Measurements from ENCODE around the gene ABT1.

Gene ABT1

DNA sequence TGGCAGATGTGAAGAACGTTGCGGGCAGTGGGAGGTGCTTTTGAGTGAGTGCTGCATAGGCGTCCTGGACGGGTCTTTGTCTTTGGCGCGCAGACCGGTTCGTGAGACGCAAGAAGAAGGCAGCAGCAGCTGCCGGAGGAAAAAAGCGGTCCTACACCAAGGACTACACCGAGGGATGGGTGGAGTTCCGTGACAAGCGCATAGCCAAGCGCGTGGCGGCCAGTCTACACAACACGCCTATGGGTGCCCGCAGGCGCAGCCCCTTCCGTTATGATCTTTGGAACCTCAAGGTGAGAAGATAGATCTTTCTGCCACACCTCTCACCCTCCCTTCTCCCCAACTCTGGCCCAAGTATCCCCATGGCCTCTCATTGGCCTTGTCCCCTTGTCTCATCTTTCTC lies 1.1 kb downstream of the ABT1 start:
- TF ChIP-seq EZH2 (optimal IDR thresholded peaks at IDR 0.05; ENCODE audit: low read depth, low read length): no peak
- TF ChIP-seq EZH2phosphoT487 (IDR thresholded peaks at IDR 0.05; ENCODE audit: low read length): no peak
- TF ChIP-seq, protein P1, sequence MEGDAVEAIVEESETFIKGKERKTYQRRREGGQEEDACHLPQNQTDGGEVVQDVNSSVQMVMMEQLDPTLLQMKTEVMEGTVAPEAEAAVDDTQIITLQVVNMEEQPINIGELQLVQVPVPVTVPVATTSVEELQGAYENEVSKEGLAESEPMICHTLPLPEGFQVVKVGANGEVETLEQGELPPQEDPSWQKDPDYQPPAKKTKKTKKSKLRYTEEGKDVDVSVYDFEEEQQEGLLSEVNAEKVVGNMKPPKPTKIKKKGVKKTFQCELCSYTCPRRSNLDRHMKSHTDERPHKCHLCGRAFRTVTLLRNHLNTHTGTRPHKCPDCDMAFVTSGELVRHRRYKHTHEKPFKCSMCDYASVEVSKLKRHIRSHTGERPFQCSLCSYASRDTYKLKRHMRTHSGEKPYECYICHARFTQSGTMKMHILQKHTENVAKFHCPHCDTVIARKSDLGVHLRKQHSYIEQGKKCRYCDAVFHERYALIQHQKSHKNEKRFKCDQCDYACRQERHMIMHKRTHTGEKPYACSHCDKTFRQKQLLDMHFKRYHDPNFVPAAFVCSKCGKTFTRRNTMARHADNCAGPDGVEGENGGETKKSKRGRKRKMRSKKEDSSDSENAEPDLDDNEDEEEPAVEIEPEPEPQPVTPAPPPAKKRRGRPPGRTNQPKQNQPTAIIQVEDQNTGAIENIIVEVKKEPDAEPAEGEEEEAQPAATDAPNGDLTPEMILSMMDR (IDR thresholded peaks at IDR 0.05; ENCODE audit: low read length): no peak
- Histone ChIP-seq H3K4me2 (ENCODE audit: low read depth, low read length) (peak overlapping the region; percentile 90), H3K4me3 (ENCODE audit: low read length) (peak overlapping the region; percentile 100), H3K9me2 (replicated peaks; ENCODE audit: insufficient read depth, low read length) (no peaks in the 10 kb centered on the region), H3K36me3 (replicated peaks; ENCODE audit: insufficient read depth, low read length) (peaks cover 3% of the 10 kb centered on the region; the same call in 1 of the 2 replicates), H3F3A (ENCODE audit: insufficient read depth, low read length) (peaks cover 15% of the 10 kb centered on the region), H2AFZ (ENCODE audit: low read length) (no peak overlapping the region), H3K4me1 (ENCODE audit: low read length) (peaks cover 8% of the 10 kb centered on the region; the same call in 1 of the 2 replicates), H4K20me1 (ENCODE audit: insufficient read depth, low read length) (no peaks in the 10 kb centered on the region), H3K9ac (ENCODE audit: low read length) (peak overlapping the region; percentile 94), H3K27me3 (replicated peaks; ENCODE audit: insufficient read depth, low read length) (no peaks in the 10 kb centered on the region), H3K9me3 (replicated peaks; ENCODE audit: insufficient read depth, low read length) (no peaks in the 10 kb centered on the region), H3K79me2 (ENCODE audit: low read length) (peaks cover 22% of the 10 kb centered on the region), H3K27ac (ENCODE audit: low read length) (no peak overlapping the region)
- DNase-seq: no peak

GRCh38 chr6:26598267-26598666 lies 1.5 kb downstream of the ABT1 start:
- Histone ChIP-seq H3K4me3 (ENCODE audit: low read length) (no peak overlapping the region), H2AFZ (ENCODE audit: low read length) (no peak overlapping the region), H3K9me3 (replicated peaks; ENCODE audit: insufficient read depth, low read length) (no peaks in the 10 kb centered on the region), H3K4me2 (ENCODE audit: low read depth, low read length) (peak overlapping the region; percentile 90; the same call in 1 of the 2 replicates), H3F3A (ENCODE audit: insufficient read depth, low read length) (peaks cover 15% of the 10 kb centered on the region), H4K20me1 (ENCODE audit: insufficient read depth, low read length) (no peaks in the 10 kb centered on the region), H3K27me3 (replicated peaks; ENCODE audit: insufficient read depth, low read length) (no peaks in the 10 kb centered on the region), H3K9ac (ENCODE audit: low read length) (no peak overlapping the region), H3K4me1 (ENCODE audit: low read length) (peaks cover 8% of the 10 kb centered on the region; the same call in 1 of the 2 replicates), H3K36me3 (replicated peaks; ENCODE audit: insufficient read depth, low read length) (peaks cover 3% of the 10 kb centered on the region; the same call in 1 of the 2 replicates), H3K9me2 (replicated peaks; ENCODE audit: insufficient read depth, low read length) (no peaks in the 10 kb centered on the region), H3K27ac (ENCODE audit: low read length) (no peak overlapping the region), H3K79me2 (ENCODE audit: low read length) (peaks cover 22% of the 10 kb centered on the region)
- DNase-seq: no peak
- no peak for TF ChIP-seq EZH2 (optimal IDR thresholded peaks at IDR 0.05; ENCODE audit: low read depth, low read length)
- TF ChIP-seq, protein P1 (IDR thresholded peaks at IDR 0.05; ENCODE audit: low read length): no peak
- no peak for TF ChIP-seq EZH2phosphoT487 (IDR thresholded peaks at IDR 0.05; ENCODE audit: low read length)

DNA sequence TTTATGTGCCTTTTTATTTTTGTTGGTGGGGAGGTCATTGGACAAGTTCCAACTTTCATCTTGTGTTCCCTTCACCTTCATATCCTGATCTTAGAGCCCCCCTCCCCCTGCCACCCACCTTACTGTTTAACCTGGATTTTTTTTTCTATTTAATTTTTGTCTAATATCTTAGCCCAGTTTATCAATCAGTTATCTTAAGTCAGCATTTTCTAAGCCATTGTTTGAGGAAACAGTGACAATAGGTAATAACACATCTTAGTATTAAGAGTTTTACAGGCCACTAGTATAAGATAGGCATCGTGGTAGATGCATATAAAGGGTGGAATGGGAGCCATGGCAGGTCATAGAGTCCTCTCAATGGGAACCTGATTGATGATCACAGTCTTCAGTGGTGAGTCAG lies 2.4 kb downstream of the ABT1 start:
- no peaks in the 10 kb centered on the region for H3K9me2 ChIP-seq (replicated peaks; ENCODE audit: insufficient read depth, low read length)
- peaks cover 15% of the 10 kb centered on the region for H3F3A ChIP-seq (ENCODE audit: insufficient read depth, low read length)
- no peak overlapping the region for H3K9ac ChIP-seq (ENCODE audit: low read length)
- H3K36me3 ChIP-seq (replicated peaks; ENCODE audit: insufficient read depth, low read length): peaks cover 3% of the 10 kb centered on the region; the same call in 1 of the 2 replicates
- H3K79me2 ChIP-seq (ENCODE audit: low read length): peaks cover 22% of the 10 kb centered on the region
- H3K4me2 ChIP-seq (ENCODE audit: low read depth, low read length): no peak overlapping the region
- H4K20me1 ChIP-seq (ENCODE audit: insufficient read depth, low read length): no peaks in the 10 kb centered on the region
- no peak overlapping the region for H2AFZ ChIP-seq (ENCODE audit: low read length)
- no peak for TF ChIP-seq EZH2phosphoT487 (IDR thresholded peaks at IDR 0.05; ENCODE audit: low read length)
- TF ChIP-seq, protein P1 (IDR thresholded peaks at IDR 0.05; ENCODE audit: low read length): no peak
- H3K27ac ChIP-seq (ENCODE audit: low read length): no peak overlapping the region
- H3K9me3 ChIP-seq (replicated peaks; ENCODE audit: insufficient read depth, low read length): no peaks in the 10 kb centered on the region
- H3K4me3 ChIP-seq (ENCODE audit: low read length): no peak overlapping the region
- peaks cover 8% of the 10 kb centered on the region; the same call in 1 of the 2 replicates for H3K4me1 ChIP-seq (ENCODE audit: low read length)
- no peak for DNase-seq
- no peaks in the 10 kb centered on the region for H3K27me3 ChIP-seq (replicated peaks; ENCODE audit: insufficient read depth, low read length)

All from MM.1S (cell line).